CD4-positive, alpha-beta T cell (primary cell): ENCODE results near the gene ADRA2B. TPM values are rescaled to one million over a fixed set of nuclear protein-coding genes. Genes with fewer than 3 reads are reported as not detected.

Experiments
- ATAC-seq: fragments of 200-7000 bp; cut with Tn5 transposase; one replicate; pipeline ENCODE4 v1.10.0; 2022; ENCODE audit warnings: mild to moderate bottlenecking; ENCODE audit not compliant: poor library complexity
- CTCF ChIA-PET: fragments of 350-600 bp; sonication (Branson Sonifier 250); formaldehyde crosslinking; loops from one replicate; lab custom pipeline; 2021; ENCODE audit warnings: antibody characterized with exemption, inconsistent platforms; lab: Charles Lee
- POLR2A ChIA-PET: fragments of 350-600 bp; sonication (Branson Sonifier 250); formaldehyde crosslinking; loops from one replicate; lab custom pipeline; 2021; ENCODE audit warnings: antibody characterized with exemption, inconsistent platforms; lab: Charles Lee
- DNase-seq, 14 experiments: peaks; one replicate each; pipeline ENCODE4 v3.0.0-alpha.2; 2013 to 2020; ENCODE audit warnings: mixed read lengths in 2 of 14
- H3K27ac ChIP-seq, 2 donors: one replicate each; pipeline versions ENCODE4 v1.5.1 to v1.7.0; 2013; ENCODE audit warnings: low read length in 2 of 2, low read depth in 1 of 2, mild to moderate bottlenecking in 1 of 2
- H3K27me3 ChIP-seq, 2 experiments: 1 replicate in 1 of 2; 2 replicates in 1 of 2; pipeline versions ENCODE4 v1.6.1 to v1.7.0; 2013; ENCODE audit warnings: low read length in 2 of 2, control low read depth in 1 of 2, mild to moderate bottlenecking in 1 of 2, moderate library complexity in 1 of 2; ENCODE audit not compliant: insufficient read depth in 2 of 2, control insufficient read depth in 1 of 2
- H3K36me3 ChIP-seq: one replicate; pipeline ENCODE4 v1.6.1; 2013; ENCODE audit warnings: low read length, control low read depth; ENCODE audit not compliant: insufficient read depth
- H3K4me1 ChIP-seq: one replicate; pipeline ENCODE4 v1.6.1; 2013; ENCODE audit warnings: low read length, control low read depth; ENCODE audit not compliant: insufficient read depth
- H3K4me3 ChIP-seq: one replicate; pipeline ENCODE4 v1.5.1; 2013; ENCODE audit warnings: mild to moderate bottlenecking, low read length, moderate library complexity
- H3K9me3 ChIP-seq, 2 experiments: 1 replicate in 1 of 2; 2 replicates in 1 of 2; pipeline versions ENCODE4 v1.6.1 to v1.7.0; 2013; ENCODE audit warnings: low read length in 2 of 2, mild to moderate bottlenecking in 2 of 2, control low read depth in 1 of 2, moderate library complexity in 1 of 2; ENCODE audit not compliant: control insufficient read depth in 1 of 2, insufficient read depth in 1 of 2
- H3K27ac Mint-ChIP-seq: one replicate; pipeline ENCODE4 v1.8.0; 2020; ENCODE audit warnings: mixed read lengths
- H3K27me3 Mint-ChIP-seq: one replicate; pipeline ENCODE4 v1.8.0; 2021; ENCODE audit warnings: mixed read lengths
- H3K36me3 Mint-ChIP-seq: one replicate; pipeline ENCODE4 v1.8.0; 2021; ENCODE audit warnings: low read depth, mixed read lengths
- H3K4me1 Mint-ChIP-seq: one replicate; pipeline ENCODE4 v1.8.0; 2021; ENCODE audit warnings: low read depth, mixed read lengths
- H3K4me3 Mint-ChIP-seq: one replicate; pipeline ENCODE4 v1.8.0; 2020; ENCODE audit warnings: mild to moderate bottlenecking, mixed read lengths
- H3K9me3 Mint-ChIP-seq: one replicate; pipeline ENCODE4 v1.8.0; 2020; ENCODE audit warnings: mixed read lengths
- intact Hi-C, 2 experiments: fragments of 100-400 bp; cut with DNase I in 1 of 2; cut with micrococcal nuclease in 1 of 2; formaldehyde crosslinking; loops; one replicate each; pipeline versions ENCODE4 v1.15.1 to v1.9.0; 2023 to 2025; cut with DNase I, micrococcal nuclease
- total RNA-seq, 174 experiments: library from RNA in 2 of 174; stranded (reverse) in 2 of 174; gene quantifications; one replicate each; pipeline ENCODE4 v1.2.3 and lab custom pipeline; 2021 to 2026
- TF ChIP-seq, protein P1 (sequence below): fragments of 200-600 bp; IDR thresholded peaks from one replicate; pipeline ENCODE4 v1.8.0; 2022; ENCODE audit warnings: antibody characterized with exemption, mild to moderate bottlenecking

ADRA2B gene
- total RNA-seq, 2 experiments from 2014 or later: 0.52 to 0.84 TPM

DNA sequence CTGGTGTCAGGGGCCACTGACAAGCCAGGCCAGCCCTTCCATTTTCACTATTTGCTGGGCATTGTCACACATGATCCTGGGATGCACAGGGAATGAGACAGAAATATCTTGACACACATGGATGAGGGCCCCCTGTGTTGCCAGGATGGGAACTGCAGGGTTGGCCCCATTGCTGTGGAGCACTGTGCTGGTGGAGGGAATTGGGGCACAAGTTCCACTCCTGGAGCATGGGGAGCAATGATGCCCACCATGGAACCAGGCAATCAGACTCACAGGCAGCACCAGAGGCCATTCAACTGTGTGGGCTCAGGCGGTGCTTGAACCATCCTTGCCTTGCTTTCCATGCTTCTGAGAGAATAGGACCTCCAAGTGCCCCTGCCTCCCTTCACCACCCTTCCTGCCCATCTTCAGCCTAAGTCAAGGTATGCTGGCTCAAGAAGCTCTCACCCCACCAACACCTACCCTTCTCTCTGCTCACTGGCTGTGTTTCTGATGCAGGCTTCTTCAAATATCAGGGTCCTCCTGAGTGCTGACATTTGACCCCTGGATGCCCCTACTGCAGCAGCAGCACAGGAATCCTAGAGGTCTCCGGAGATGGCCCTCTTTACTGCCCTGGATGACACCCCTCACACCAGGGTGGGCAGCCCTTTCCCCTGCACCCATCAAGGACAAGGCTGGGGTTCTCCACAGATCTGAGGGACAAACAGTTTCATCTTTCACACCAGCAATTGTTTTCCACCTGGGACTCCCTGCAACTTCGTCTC lies 11.0 kb downstream of the ADRA2B start:
- intact Hi-C loops: no loop called here
- Mint-ChIP-seq H3K4me3 (no peak overlapping the region), H3K27ac (no peak overlapping the region), H3K27me3 (no peaks in the 10 kb centered on the region), H3K36me3 (no peaks in the 10 kb centered on the region), H3K9me3 (no peaks in the 10 kb centered on the region), H3K4me1 (no peaks in the 10 kb centered on the region)
- Histone ChIP-seq H3K4me3 (no peak overlapping the region), H3K27me3 (peaks cover 0 to 2% of the 10 kb centered on the region in 2 experiments), H3K36me3 (no peaks in the 10 kb centered on the region), H3K9me3 (peaks cover 12 to 33% of the 10 kb centered on the region in 2 experiments), H3K27ac (no peak overlapping the region), H3K4me1 (no peaks in the 10 kb centered on the region)
- ATAC-seq: no peak
- ChIA-PET CTCF (interaction anchor here (1.7 kb wide), 1 partner anchor 12 kb away, joined by 7 read pairs; no protein-coding TSS in a partner anchor), POLR2A (no interaction called here)
- peak in 1 of 14 experiments; percentile 15 for DNase-seq
- TF ChIP-seq, protein P1, sequence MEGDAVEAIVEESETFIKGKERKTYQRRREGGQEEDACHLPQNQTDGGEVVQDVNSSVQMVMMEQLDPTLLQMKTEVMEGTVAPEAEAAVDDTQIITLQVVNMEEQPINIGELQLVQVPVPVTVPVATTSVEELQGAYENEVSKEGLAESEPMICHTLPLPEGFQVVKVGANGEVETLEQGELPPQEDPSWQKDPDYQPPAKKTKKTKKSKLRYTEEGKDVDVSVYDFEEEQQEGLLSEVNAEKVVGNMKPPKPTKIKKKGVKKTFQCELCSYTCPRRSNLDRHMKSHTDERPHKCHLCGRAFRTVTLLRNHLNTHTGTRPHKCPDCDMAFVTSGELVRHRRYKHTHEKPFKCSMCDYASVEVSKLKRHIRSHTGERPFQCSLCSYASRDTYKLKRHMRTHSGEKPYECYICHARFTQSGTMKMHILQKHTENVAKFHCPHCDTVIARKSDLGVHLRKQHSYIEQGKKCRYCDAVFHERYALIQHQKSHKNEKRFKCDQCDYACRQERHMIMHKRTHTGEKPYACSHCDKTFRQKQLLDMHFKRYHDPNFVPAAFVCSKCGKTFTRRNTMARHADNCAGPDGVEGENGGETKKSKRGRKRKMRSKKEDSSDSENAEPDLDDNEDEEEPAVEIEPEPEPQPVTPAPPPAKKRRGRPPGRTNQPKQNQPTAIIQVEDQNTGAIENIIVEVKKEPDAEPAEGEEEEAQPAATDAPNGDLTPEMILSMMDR: no peak

DNA sequence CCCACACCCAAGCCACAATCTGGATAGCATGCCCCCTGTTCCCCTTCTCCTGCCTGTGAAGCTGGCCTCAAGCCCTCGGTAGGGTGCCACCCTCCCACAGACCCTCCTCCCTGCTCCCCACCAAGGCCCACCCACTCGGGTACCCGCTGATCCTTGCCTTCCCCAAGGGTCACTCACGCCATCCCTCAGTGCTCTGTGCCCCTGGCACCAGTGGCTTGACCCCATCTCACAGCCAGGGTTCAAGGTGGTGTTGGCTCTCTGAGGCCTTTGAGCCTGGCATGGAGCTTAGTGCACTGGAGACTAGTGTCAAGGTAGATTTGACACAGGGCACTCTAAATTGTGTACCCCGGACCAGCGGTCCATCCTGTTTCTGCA lies 11.9 kb downstream of the ADRA2B start:
- TF ChIP-seq, protein P1: no peak
- intact Hi-C loops: no loop called here
- POLR2A ChIA-PET: no interaction called here
- H3K9me3 ChIP-seq: peaks cover 12 to 33% of the 10 kb centered on the region in 2 experiments
- CTCF ChIA-PET: interaction anchor here (1.0 kb wide), 1 partner anchor 12 kb away, joined by 3 read pairs; no protein-coding TSS in a partner anchor
- DNase-seq: peak in 1 of 14 experiments; percentile 16
- H3K27ac Mint-ChIP-seq: no peak overlapping the region
- H3K4me1 Mint-ChIP-seq: no peaks in the 10 kb centered on the region
- no peaks in the 10 kb centered on the region for H3K4me1 ChIP-seq
- no peak overlapping the region for H3K4me3 Mint-ChIP-seq
- H3K36me3 ChIP-seq: no peaks in the 10 kb centered on the region
- no peaks in the 10 kb centered on the region for H3K9me3 Mint-ChIP-seq
- no peak for ATAC-seq
- H3K27ac ChIP-seq: no peak overlapping the region
- no peaks in the 10 kb centered on the region for H3K27me3 Mint-ChIP-seq
- no peaks in the 10 kb centered on the region for H3K36me3 Mint-ChIP-seq
- H3K27me3 ChIP-seq: peaks cover 0 to 2% of the 10 kb centered on the region in 2 experiments
- no peak overlapping the region for H3K4me3 ChIP-seq

DNA sequence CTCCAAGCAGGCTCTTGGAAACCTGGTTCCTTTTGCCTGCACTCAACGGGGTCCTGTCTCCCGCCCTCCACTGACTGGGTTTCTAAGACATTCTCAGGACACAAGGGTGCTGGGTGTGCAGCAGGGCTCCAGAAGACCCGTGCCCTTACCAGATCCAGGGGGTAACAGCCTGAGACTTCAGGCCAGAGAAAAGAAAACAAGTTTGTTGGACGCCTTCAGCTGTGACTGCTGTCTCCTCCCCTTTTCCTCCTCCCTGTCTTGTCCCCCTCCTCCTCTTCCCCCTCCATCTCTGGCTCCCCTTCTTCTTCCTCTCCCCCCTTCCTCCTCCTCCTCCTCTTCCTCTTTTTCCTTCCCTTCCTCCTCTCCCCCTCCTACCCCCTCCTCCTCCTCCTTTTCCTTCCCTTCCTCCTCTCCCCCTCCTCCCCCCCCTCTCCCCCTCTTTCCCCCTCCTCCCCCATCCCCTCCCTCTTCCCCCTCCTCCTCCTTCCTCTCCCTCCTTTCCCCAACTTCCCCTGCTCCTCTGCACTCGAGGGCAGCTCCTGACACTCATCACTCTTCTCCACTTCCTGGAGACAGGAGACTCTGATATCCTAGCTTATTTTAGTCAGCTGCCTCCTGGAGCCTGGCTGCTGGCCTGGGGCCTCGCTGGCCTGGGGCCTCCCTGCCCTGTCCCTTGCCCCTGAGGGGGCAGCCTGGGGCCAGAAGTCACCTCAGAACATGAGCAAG lies 12.4 kb downstream of the ADRA2B start:
- ATAC-seq: no peak
- Histone ChIP-seq H3K27ac (no peak overlapping the region), H3K4me3 (no peak overlapping the region), H3K36me3 (no peaks in the 10 kb centered on the region), H3K4me1 (no peaks in the 10 kb centered on the region), H3K9me3 (peaks cover 12 to 33% of the 10 kb centered on the region in 2 experiments), H3K27me3 (peaks cover 0 to 2% of the 10 kb centered on the region in 2 experiments)
- Mint-ChIP-seq H3K27ac (no peak overlapping the region), H3K4me3 (no peak overlapping the region), H3K4me1 (no peaks in the 10 kb centered on the region), H3K9me3 (no peaks in the 10 kb centered on the region), H3K36me3 (no peaks in the 10 kb centered on the region), H3K27me3 (no peaks in the 10 kb centered on the region)
- intact Hi-C loops: no loop called here
- ChIA-PET POLR2A (no interaction called here), CTCF (interaction anchor here (1.0 kb wide), 1 partner anchor 13 kb away, joined by 3 read pairs; no protein-coding TSS in a partner anchor)
- DNase-seq: peak in 1 of 14 experiments; percentile 24
- TF ChIP-seq, protein P1: no peak
